ENCODE data around the gene FARSA.

Gene FARSA

GRCh38 chr19:12974301-12975220, 41.0 kb upstream of the FARSA start:
- Histone ChIP-seq H3K27me3 (ENCODE audit: insufficient read depth, low read depth, severe bottlenecking) (no peaks in the 10 kb centered on the region), H3K4me3 (ENCODE audit: low read depth, low read length) (no peak overlapping the region), H3K27ac (no peak overlapping the region; the same call in 1 of the 2 replicates), H3K9me3 (ENCODE audit: severe bottlenecking) (no peaks in the 10 kb centered on the region), H3K36me3 (no peaks in the 10 kb centered on the region; the same call in 1 of the 2 replicates)
- no peak for DNase-seq
- TF ChIP-seq, protein P1, sequence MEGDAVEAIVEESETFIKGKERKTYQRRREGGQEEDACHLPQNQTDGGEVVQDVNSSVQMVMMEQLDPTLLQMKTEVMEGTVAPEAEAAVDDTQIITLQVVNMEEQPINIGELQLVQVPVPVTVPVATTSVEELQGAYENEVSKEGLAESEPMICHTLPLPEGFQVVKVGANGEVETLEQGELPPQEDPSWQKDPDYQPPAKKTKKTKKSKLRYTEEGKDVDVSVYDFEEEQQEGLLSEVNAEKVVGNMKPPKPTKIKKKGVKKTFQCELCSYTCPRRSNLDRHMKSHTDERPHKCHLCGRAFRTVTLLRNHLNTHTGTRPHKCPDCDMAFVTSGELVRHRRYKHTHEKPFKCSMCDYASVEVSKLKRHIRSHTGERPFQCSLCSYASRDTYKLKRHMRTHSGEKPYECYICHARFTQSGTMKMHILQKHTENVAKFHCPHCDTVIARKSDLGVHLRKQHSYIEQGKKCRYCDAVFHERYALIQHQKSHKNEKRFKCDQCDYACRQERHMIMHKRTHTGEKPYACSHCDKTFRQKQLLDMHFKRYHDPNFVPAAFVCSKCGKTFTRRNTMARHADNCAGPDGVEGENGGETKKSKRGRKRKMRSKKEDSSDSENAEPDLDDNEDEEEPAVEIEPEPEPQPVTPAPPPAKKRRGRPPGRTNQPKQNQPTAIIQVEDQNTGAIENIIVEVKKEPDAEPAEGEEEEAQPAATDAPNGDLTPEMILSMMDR (IDR thresholded peaks at IDR 0.05; ENCODE audit: low read depth, low read length), result no peak

GRCh38 chr19:12973236-12973635, 39.7 kb upstream of the FARSA start:
- Histone ChIP-seq H3K27me3 (ENCODE audit: insufficient read depth, low read depth, severe bottlenecking) (no peaks in the 10 kb centered on the region), H3K36me3 (no peaks in the 10 kb centered on the region; the same call in 1 of the 2 replicates), H3K9me3 (ENCODE audit: severe bottlenecking) (no peaks in the 10 kb centered on the region), H3K27ac (no peak overlapping the region), H3K4me3 (ENCODE audit: low read depth, low read length) (no peak overlapping the region)
- DNase-seq, result no peak
- TF ChIP-seq, protein P1 (IDR thresholded peaks at IDR 0.05; ENCODE audit: low read depth, low read length), result no peak

- H3K9me3 ChIP-seq (ENCODE audit: severe bottlenecking), result no peaks in the 10 kb centered on the region
These were observed 36.7 kb upstream of the FARSA start for GRCh38 chr19:12970070-12970820.

GRCh38 chr19:12969292-12969988, 35.9 kb upstream of the FARSA start, which contains the start of gene DAND5:
Gene DAND5 (plus strand): TSS chr19:12969576. CDS start chr19:12969661, 85 bp downstream.
- Histone ChIP-seq H3K4me3 (ENCODE audit: low read depth, low read length) (no peak within 1 kb of the TSS), H3K27me3 (ENCODE audit: insufficient read depth, low read depth, severe bottlenecking) (no peaks in the 10 kb centered on the region), H3K9me3 (ENCODE audit: severe bottlenecking) (no peaks in the 10 kb centered on the region), H3K27ac (peak within 1 kb of the TSS; percentile 47), H3K36me3 (no peaks in the 10 kb centered on the region; the same call in 1 of the 2 replicates)
- TF ChIP-seq, protein P1 (IDR thresholded peaks at IDR 0.05; ENCODE audit: low read depth, low read length), result no peak
- peak; percentile 53 for DNase-seq

More at GRCh38 chr19:12970070-12970820, 36.7 kb upstream of the FARSA start:
- Histone ChIP-seq H3K27ac (no peak overlapping the region), H3K36me3 (no peaks in the 10 kb centered on the region; the same call in 1 of the 2 replicates), H3K4me3 (ENCODE audit: low read depth, low read length) (no peak overlapping the region), H3K27me3 (ENCODE audit: insufficient read depth, low read depth, severe bottlenecking) (no peaks in the 10 kb centered on the region)
- TF ChIP-seq, protein P1 (IDR thresholded peaks at IDR 0.05; ENCODE audit: low read depth, low read length), result no peak
- DNase-seq, result no peak

DNA sequence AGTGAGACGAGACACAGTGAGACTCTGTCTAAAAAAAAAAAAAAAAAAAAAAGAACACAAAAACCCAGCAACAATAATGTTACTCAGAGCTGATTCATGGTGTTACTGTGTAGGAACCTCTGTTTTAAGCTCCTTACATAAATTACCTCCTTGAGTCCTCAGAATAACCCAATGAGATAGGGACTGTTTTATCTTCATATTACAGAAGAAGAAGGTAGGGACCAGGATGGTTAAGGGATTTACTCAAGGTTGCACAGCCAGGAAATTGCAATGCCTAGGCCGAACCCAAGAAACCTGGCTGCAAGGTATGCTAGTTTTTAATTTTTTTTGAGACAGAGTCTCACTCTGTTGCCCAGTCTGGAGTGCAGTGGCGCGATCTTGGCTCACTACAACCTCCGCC, 34.4 kb upstream of the FARSA start:
- no peak overlapping the region for H3K27ac ChIP-seq
- no peak for DNase-seq
- no peaks in the 10 kb centered on the region for H3K9me3 ChIP-seq (ENCODE audit: severe bottlenecking)
- TF ChIP-seq, protein P1 (IDR thresholded peaks at IDR 0.05; ENCODE audit: low read depth, low read length), result no peak
- H3K36me3 ChIP-seq, result no peaks in the 10 kb centered on the region; the same call in 1 of the 2 replicates
- H3K27me3 ChIP-seq (ENCODE audit: insufficient read depth, low read depth, severe bottlenecking), result no peaks in the 10 kb centered on the region
- no peak overlapping the region for H3K4me3 ChIP-seq (ENCODE audit: low read depth, low read length)
